GM18526 (cell line): Measurements from ENCODE around the gene DRD2.

Experiments
- POLR2A ChIP-seq: IDR thresholded peaks from 3 replicates; pipeline ENCODE4 v1.6.1; 2011; ENCODE audit not compliant: insufficient read length; ENCODE audit errors: extremely low read depth

DRD2 gene

GRCh38 chr11:113404859-113405430 is 70.3 kb downstream of the DRD2 start:
- TF ChIP-seq POLR2A: no peak

DNA sequence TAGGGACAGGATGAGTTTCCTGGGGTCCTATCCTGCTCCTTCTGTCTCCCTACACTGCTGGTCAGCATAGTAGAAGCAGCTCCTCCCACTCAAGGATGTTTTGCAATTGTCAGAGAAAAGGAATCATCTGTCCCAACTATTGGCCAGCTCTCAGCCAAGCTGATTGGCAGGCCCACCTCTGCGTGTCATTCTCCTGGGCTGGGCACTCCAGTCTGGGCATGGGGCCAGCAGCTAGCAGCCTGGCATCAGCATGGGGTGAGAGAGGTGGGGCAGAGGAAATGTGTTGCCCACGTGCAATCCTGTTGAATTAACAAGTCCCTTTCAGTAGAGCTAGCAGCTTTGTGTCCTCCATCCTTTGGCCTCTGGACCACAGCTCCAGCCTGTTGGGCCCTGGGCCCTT is 73.5 kb downstream of the DRD2 start:
- TF ChIP-seq POLR2A: no peak

- no peak for TF ChIP-seq POLR2A
These were observed 74.5 kb downstream of the DRD2 start for GRCh38 chr11:113400631-113401230.

DNA sequence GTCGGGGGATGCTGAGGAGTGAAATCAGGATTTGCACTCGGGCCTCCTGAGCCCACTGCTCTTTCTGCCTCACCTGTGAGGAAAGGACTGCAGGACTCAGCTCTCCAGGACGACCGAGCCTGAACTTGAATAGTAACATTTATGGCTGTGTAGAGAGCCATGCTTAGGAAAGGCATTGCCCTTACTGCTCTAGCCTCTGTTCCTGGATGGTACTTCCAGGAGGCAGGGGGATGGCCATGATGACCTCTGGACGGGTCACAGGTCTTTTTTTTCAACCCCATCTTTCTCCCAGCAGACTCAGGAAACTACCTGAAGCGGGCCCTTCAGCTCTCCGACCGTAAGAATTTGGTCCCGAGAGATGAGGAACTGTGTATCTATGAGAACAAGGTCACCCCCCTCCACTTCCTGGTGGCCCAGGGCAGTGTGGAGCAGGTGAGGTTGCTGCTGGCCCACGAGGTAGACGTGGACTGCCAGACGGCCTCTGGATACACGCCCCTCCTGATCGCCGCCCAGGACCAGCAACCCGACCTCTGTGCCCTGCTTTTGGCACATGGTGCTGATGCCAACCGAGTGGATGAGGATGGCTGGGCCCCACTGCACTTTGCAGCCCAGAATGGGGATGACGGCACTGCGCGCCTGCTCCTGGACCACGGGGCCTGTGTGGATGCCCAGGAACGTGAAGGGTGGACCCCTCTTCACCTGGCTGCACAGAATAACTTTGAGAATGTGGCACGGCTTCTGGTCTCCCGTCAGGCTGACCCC is 76.3 kb downstream of the DRD2 start:
- no peak for TF ChIP-seq POLR2A

GRCh38 chr11:113397821-113398220 is 77.4 kb downstream of the DRD2 start:
- TF ChIP-seq POLR2A: no peak

DNA sequence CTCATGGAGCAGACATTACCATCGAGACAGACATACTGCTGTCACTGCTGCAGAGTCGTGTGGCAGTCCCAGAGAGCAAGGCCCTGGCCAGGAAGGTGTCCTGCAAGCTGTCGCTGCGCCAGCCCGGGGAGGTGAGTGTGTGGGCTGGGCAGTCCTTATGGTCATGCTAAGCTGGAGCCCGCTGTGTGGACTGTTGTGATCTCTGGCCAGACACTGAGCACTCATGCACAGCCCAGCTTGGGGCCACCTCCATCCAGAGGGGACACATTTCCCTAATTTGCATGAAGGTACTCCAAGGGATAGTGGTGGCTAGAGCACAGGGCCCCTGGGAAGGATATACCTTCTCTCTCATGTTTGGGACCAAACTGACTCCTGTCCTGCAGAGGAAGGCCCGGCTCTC is 78.0 kb downstream of the DRD2 start:
- TF ChIP-seq POLR2A: no peak

DNA sequence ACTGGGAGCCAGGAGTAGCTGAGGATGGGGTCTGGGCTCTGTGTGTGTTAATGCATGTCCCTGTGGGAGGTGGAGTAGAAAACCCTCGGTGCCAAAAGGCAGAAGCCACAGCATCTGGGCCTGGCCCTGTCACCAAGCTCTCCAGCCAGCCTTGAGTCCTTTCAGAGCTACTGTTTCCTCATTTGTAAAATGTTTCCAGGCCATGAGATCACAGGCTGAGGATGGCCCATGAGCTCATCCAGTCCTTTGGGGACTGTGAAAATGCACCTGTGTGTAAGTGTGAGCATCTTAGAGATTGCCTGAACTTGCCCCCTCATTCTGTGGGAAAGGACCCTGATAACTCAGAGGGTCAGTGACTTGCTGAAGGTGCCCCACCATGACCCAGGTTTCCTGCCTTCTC is 78.5 kb downstream of the DRD2 start:
- no peak for TF ChIP-seq POLR2A

GRCh38 chr11:113395782-113396336 is 79.3 kb downstream of the DRD2 start:
- TF ChIP-seq POLR2A: no peak

DNA sequence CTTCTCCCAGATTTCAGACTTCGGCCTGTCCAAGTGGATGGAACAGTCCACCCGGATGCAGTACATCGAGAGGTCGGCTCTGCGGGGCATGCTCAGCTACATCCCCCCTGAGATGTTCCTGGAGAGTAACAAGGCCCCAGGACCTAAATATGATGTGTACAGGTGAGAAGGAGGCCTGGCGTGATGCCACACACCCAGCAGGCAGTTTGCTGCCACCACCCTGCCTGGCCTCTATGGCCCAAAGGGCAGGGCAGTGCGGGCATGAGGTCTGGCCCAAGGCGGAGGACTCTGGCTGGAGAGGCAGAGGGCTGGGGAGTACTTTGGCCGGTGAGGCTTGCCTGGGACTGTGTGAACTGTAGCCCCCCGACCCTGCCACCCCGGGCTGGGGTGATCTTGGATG is 80.3 kb downstream of the DRD2 start:
- TF ChIP-seq POLR2A: no peak

DNA sequence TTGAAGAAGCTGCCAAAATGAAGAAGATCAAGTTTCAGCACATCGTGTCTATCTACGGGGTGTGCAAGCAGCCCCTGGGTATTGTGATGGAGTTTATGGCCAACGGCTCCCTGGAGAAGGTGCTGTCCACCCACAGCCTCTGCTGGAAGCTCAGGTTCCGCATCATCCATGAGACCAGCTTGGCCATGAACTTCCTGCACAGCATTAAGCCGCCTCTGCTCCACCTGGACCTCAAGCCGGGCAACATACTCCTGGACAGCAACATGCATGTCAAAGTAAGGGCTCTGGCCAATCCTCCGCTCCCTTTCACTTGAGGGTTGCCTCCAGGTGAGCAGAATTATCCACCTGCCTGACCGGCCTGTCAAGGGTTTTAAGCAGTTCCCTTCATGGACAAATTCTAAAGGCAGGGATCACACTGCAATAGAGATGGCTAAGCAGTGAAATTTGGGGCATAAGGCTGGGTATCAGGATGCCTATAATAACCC is 81.7 kb downstream of the DRD2 start:
- no peak for TF ChIP-seq POLR2A

GRCh38 chr11:113392236-113392921 is 82.8 kb downstream of the DRD2 start:
- no peak for TF ChIP-seq POLR2A

DNA sequence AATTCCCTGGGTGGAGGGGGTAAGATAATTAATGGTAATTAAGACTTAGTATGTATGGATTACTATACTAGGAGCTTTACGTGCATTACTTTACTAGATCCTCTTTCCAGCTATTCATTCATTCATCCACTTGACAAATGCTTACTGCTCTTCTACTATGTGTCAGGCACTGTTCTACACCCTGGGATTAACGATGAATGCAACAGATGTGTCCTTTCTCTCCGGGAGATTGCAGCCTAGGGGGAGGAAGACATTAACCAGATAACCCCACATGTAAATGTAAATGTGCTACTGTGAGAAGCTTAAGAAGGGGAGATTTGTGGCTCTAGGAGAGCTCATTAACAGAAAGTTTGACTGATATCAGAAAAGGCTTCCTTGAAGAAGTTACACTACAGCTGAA is 85.9 kb downstream of the DRD2 start:
- TF ChIP-seq POLR2A: no peak

DNA sequence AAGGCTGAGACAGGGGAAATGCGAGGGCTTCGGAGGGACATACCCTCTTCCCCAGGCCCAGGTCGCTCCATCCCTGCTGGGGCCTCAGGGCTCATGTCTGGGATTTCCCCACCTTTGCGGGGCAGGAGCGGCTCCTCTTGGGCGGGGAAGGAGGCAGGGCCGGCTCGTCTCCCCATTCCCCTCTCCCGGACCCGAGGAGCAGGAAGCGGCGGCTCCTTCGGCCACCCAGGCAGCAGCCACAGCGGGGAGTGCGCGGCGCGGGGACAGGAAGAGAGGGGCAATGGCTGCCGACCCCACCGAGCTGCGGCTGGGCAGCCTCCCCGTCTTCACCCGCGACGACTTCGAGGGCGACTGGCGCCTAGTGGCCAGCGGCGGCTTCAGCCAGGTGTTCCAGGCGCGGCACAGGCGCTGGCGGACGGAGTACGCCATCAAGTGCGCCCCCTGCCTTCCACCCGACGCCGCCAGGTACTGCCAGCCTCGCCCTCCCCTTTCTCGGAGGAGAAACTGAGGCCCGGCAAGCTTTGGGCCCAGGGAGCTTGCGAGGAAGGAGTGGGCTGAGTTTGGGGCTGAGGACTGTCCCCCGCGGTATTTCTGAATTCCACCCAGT is 87.5 kb downstream of the DRD2 start, which contains the start of gene ANKK1:
Gene ANKK1, plus strand, starts transcription at position 175 of the 607 bp plus-strand sequence. Its CDS starts 106 bp downstream, at position 281.
- no peak for TF ChIP-seq POLR2A

- TF ChIP-seq POLR2A: no peak
These were observed 88.3 kb downstream of the DRD2 start for GRCh38 chr11:113386866-113387265.

DNA sequence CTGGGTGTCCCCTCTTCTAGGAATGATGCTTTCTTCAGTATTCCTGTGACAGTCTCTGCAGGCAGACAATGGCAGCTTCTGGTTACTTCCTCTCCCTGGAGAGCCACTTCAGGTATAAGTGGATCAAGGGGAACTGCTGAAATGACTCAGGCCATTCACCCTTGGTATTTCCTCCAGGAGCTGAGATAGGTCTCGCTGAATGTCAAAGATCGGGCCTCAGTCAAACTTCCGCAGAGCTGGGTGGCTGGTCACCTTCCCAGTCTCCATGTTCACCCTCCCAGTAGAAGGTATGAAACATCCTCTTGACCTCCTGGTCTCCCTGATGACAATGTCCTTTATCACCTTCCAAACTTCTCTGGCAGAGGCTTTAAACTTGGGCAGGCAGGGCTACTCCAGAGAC is 89.4 kb downstream of the DRD2 start:
- no peak for TF ChIP-seq POLR2A
